Stimulated activated CD4-positive, alpha-beta T cell treated with anti-CD3 and anti-CD28 coated beads, Interleukin-4, amount 100 ng/mL, for 24 hours (primary cell): ENCODE results near the gene CMIP.
A peak's percentile ranks its signal among the peaks of the same experiment; 100 is the strongest.

Experiments used
- DNase-seq: peaks from one replicate; pipeline ENCODE4 v3.0.0-alpha.2; 2020

The CMIP gene

DNA sequence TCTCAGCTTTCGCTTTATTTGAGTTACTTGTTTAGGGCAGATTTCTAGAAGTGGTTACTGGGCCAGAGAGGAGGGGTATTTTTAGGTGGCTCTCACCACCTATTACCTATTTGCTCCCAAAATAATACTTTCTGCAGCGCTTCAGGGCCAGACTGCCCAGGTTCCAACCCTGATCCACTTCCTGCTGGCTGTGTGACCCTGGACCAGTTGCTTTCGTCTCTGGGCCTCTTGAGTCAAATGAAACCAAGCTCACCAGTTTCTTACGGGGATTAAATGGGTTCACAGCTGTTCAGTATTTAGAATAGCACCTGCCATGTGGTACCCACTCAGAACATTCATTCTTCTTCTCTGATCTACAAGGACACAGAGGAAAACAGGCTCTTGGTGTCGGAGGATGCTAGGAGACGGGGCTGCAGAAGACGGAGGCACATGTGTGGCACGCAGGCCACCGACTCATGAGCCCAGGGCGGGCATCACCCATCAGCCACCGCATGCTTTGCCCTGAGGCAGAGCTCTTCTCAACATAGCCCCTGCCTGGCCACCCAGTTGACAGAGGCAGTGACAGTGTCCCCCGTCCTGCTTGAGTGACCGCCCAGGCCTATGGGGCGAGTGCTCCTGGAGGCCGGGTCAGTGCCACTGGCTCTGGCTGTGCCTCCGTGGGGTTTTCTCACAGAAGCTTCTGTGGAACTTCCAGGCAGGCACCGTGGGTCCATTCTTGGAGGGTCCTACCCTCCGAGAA lies 185.5 kb downstream of the CMIP start:
- DNase-seq, result no peak

DNA sequence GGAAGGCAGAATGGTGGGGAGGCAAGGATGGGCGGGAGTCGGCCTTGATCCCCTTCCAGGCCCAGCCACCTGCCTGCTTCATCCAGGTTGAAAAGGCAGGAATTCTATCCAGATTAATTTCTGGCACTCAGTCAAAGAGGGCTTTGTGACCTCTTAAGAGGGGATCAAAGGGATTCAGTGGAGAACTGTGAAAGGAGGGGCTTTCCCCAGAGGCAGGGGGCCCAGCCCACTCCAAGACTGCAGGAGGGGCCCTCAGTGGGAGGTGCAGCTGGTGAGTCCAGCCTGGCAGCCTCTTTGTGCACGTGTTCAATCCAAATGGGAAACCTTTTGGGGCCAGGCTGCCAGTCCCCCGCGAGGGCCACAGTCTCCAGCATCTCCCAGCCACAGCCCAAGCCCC lies 186.0 kb downstream of the CMIP start:
- DNase-seq, result no peak

DNA sequence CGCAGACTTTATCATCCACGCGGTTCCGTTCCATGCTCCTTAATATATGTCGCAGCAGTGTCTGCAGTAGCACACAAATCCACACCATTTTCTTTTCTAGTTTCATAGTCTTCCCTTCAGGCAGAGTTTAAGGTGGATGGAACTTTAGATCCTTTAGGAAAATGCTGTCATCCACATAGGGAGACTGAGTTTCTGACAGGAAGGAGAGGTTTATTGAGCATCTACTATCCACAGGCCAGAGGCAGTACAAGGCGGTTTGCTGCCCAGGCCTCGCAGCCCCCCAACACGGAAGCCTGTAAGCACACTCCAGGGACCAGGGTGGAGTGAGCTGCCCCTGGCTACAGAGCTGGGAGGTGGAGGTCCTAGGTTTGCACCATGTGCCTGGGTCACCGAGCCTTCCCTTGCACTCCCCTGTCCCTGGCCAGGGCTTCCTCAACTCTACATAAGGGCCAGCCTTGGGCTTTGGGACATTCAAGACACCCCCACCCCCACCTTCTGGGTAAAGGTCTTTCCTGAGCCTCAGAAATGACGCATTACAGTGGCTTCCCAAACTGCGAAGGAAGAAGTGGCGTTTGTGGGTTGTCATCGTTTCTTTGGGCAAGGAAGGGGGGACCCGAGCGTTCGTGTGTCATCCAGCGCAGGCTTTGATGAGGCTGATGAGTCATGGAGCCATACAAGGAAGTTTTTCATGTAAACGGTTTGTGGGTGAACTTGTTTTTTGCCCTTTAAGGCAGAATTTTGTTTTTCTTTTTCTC lies 188.0 kb downstream of the CMIP start:
- peak; percentile 85 for DNase-seq

DNA sequence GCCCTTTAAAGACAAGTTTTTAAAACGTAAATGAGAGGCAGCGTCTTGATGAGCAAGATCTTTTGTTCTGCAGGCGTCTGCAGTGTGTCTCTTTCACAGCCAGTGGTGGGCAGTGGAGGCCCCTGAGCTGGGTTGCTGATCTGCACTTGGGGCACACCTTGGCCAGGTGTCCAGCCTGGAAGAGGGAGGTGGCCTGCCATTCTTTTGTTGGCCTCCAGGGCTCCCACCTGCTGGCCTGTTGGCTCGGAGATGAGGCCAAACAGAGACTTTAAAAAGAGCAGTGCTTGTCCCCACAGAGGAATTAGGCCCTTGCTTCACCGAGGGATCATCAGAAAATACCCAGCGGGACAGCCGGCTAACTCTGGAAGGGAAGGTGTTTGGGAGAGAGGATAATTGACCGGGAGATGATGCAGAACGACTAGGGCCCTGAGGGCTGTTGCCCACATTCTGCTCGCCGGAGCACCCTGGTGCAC lies 188.6 kb downstream of the CMIP start:
- no peak for DNase-seq

DNA sequence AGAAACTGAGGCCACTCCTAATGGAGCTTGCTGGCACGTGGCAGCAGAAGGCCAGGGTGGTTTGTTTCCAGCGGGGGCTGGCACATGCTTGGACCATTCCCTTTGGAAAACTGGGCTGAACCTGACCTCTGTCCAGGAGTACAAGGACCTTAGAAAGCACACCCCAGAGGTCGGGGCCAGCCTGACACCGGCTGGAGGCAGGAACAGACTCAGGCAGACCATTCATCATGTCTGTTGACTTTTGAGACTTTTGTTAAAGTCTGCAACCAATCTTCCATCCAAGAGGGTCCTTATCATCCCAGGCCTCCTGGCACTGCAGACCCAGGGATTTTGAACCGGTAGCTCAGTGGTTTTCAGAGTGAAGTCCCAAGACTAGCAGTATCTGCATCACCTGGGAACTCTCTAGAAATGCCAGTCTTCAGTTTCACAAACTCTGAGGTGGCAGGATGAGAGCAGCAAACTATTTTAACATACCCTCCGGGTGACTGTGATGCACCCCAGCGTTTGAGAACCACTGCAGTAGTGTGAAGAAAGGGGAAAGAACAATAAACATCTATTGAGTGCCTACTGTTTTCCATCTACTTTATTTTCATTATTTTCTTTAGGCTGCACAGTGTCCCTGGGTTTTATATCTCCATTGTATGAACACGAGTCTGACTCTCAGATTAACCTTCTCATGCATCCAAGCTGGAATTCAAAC lies 189.2 kb downstream of the CMIP start:
- no peak for DNase-seq

DNA sequence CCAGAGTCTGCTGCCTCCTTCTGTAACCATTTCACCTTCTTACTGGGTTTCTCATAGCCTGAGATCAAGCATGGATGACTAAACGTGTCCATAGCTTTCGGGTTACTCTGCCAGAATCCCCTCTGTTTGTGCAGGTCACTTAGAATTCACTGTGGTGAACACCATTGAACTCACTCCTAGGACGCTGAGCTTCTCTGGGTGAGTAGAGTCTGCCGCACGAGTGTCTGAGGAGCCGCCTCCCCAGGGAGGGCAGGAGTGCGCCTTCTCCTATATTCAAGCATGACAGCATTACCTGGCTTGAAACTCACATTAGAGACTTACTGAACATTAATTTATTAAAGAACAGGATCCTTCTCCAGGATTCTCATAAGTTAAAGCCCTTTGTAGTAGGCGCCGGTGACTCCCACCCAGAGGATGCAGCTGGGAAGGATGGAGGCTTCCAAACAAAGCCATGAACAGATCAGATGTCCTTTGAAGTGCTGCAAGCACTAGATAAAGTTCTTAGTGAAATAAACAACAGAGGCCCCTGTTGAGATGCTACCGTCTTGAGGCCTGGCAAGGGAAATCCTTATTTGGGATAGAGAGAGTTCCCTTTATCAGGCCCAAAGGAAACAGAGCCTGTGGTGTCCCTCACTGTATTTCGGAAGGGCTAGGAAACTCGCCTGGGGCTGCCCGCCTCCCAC lies 189.9 kb downstream of the CMIP start:
- no peak for DNase-seq

DNA sequence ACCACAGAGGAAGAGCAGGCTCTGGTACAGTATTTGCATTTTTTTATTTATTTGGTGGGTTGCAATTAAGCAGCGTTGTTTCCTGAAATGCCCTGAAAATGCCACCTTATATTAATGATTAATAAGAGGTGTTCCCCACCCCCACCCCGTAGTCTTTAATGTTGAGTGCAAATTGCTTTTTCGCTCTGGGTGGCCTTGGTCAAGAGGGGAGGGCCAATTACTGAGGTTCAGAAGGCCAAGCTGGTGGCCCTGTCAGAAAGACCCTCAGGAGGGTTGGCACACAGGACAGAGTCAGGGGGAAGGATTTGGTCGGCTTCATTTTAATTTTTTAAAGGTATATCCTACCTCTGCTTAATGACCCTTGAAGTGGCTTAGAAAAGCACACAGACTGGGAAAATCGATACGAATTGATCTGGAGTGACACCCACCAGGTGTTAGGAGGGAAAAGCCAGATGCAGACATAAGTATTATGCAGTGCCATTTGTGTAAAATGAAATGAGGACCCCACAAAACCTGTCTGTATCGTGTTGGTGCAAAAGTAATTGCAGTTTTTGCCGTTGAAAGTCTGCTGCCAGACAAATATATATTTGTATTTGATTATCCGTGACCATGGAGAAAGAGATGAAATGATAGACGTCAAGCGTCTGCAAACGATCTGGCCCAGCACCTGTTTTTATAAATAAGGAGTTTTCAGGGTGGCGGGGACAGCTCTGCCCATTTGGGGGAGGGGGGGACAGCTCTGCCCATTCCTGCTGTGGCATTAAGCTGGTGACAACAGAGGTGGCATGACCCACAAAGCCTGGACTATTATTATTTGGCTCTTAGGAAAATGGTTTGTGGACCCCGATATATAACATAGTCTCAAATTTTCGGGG lies 190.7 kb downstream of the CMIP start:
- DNase-seq, result no peak

DNA sequence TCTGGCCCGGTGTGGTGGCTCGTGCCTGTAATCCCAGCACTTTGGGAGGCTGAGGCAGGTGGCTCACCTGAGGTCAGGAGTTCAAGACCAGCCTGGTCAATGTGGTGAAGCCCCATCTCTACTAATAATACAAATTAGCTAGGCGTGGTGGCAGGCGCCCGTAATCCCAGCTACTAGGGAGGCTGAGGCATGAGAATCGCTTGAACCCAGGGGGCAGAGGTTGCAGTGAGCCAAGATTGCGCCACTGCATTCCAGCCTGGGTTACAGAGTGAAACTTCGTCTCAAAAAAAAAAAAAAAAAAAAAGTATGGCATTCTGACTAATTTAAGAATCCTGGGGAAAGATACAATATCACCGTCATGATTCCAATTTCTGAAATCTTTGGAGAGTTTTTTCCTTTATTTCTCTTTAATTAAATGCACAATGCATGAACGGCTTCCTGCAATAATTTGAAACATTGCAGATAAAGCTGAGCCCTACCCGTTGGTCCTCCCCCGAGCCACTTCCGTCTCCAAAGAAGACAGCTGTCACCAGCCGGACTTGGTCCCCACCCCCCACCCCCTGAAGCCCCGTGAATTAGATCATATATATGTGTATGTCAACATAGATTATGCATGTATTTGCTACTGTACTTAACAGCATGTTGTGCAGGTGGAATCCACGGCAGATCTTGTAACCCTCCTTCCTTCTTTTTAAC lies 191.8 kb downstream of the CMIP start:
- no peak for DNase-seq

DNA sequence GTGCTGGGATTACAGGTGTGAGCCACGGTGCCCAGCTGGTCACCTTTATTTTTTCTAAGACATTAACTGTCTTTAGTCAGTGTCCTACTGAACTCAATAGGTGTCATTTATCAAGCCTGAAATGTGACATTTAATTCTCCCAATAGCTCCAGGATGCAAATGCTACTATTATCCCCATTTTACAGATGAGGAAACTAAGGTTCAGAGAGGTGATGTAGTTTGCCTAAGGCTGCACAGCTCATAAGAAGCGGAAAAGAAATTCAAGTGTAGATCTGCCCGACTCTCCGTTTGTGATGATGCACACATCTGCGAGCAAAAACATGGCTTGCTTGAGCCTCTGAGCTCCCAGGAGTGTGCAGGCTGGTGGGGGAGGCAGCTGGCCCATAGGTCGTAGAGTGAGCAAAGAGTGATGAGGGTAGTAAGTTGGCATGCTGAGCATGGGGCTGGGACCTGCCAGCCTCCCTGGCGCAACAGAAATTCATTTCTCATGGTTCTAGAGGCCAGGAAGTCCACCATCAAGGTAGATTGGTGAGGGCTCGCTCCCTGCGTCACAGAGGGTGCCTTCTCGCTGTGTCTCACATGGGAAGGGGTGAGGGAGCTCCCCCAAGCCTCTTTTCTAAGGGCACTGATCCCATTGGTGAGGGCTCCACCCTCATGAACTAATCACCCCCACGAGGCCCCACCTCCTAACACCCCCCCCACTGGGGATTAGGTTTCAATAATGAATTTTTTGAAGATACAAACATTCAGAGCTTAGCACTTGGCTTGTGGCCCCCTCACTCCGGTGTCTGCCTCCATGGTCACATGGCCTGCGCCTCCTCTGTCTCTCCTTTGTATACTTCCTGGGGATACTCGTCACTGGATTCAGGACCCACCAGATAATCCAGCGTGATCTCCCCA lies 193.0 kb downstream of the CMIP start:
- DNase-seq, result no peak

DNA sequence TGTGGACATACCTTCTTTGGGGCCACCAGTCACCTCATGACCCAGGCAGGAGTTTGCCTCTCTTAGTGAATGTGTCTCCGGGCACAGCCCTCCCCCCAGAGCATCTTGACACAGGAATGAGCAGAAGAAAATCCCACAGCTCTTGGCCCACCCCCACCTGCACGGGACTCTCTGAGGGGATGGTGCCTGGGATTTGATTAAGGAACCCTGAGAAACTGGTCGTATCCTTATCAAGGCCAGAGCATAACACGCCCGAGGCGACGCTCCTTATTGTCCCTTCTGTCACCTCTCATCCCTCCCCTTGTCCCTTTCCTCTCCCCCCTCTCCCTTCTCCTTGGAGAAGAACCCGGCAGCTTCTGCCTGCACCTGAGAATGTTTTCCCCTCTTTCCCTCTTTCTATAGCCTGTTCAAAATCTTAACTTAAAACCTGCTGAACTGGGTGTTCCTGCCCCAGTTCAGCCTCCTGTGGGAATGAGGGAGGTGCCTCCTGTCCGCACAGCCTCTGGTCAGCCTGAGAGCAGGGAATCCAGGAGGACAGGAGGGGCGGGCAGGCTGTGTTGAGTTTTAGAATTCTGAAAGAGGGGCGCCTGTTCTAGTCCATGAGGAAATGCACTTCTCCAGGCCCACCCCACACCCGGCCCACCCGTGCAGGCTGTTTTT lies 193.8 kb downstream of the CMIP start:
- DNase-seq, result no peak

DNA sequence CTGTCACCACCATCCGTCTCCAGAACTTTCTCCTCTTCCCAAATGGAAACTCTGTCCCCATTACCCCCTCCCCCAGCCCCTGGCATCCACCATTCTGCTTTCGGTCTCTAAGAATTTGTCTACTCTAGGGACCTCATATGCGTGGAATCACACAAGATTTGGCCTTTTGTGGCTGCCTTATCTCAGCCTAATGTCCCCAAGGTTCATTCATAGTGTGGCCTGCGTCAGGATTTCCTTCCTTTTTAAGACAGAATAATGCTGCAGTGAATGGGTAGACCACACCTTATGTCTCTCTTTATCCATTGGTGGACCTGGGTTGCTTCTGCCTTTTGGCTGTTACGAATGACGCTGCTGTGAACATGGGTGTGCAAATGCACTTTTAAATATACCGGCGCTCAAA lies 194.7 kb downstream of the CMIP start:
- no peak for DNase-seq

DNA sequence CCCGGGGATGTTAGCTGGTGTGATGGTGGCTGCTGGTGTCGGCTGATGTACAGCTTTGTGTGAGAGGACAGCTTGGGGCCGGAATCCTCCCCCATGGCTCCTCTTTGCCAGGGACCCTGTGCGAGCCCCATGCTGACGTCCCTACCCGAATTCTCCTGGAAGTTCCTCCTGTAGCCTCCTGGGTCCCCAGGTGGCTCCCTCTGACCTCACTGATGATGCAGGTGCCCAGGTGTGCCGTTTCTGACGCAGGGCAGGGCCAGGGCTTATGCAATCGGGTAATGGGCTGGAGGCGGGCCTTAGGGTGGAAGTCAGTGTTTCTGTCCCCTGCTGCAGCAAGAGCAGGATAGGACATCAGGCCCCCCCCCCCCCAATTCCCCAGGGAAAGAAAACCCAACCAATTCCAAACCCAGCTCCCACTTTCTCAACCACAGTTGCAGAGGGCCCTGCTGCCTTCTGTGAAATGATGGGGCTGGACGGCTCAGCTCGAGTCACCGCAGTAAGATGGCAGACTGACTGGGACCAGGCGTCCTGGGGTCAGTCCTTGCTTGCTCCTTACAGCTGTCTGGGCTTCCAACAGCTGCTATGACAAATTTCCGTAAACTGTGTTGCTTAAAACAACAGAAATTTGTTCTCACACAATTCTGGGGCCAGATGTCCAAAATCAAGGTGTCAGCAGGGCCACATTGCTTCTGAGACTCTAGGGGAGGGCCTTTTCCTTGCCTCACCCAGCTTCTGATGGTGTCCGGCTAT lies 195.5 kb downstream of the CMIP start:
- no peak for DNase-seq

DNA sequence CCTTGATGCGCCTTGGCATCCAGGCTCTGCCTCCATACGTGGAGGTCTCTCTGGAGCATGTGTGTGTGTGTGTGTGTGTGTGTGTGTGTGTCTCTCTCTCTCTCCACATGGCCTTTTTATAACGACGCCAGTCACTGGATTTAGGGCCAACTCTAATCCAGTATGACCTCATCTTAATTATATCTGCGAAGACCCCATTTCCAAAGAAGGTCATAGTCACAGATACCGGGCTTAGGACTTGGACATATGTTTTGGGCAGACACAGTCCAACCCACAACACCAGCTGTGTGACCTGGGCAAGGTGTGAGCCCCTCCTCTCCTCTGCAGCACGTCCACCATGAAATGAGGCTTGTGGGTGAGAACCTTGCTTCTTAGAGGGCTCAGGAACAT lies 196.1 kb downstream of the CMIP start:
- DNase-seq, result no peak

DNA sequence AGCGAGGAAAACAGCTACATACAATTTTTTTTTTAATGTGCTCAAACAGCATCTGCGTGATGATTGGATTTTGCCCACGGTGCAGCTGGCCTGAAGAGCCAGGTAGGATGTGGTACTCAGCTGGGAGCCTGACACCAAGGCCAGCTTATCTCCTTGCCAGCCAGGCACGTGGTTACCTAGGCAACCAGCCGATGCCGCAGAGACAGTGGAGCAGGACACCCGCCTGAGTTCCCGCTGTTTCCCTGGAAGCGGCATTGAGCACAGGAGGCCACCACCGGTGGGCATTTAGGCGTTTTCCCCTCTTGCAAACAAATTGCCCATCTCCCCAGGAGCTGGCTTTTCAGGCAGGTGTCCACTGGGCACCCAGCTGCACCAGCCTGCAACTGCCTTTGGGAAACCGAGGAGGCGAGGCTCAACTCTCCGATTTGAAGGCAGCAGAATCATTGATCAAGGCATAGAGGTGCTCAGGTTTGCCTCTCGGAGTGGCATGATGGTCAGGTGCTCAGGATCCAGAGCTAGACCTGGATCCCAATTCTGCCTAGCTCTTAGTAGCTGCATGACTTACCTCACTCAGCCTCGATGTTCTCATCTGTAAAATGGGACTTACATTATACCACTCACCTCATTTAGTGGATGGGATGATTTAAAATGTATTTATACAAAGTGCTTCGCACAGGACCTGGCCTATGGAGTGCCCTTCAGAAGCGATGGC lies 196.9 kb downstream of the CMIP start:
- no peak for DNase-seq

DNA sequence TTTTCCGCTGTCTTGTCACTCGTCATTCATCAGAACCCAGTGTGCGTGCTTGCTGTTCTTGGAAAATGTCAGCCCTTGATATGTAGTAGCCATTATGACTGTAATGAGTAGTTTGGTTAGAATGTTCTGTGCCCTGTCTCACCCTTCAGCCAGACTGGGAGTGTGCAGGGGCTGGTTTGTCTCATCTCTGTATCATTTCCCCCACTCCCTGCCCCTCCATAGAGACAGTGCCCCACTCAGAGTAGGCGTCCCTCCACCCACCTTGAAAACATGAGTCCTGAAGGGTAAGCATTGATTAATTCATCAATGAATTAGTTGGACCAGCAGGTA lies 197.5 kb downstream of the CMIP start:
- no peak for DNase-seq

DNA sequence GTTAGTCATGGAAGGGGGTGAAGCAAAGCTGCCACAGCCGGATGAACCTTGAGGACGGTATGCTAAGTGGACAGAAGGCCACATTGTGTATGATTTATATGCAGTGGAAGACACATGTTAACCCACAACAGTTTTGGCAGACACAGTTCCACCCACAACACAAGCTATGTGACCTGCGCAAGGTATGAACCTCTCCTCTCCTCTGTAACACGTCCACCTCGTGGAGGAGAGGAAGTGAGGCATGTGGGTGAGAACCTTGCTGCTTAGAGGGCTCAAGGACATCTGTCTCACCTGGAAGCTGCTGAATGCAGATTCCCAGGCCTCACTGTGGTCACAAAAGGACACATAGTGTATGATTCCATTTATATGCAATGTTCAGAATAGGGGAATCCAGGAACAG lies 198.3 kb downstream of the CMIP start:
- DNase-seq, result no peak

DNA sequence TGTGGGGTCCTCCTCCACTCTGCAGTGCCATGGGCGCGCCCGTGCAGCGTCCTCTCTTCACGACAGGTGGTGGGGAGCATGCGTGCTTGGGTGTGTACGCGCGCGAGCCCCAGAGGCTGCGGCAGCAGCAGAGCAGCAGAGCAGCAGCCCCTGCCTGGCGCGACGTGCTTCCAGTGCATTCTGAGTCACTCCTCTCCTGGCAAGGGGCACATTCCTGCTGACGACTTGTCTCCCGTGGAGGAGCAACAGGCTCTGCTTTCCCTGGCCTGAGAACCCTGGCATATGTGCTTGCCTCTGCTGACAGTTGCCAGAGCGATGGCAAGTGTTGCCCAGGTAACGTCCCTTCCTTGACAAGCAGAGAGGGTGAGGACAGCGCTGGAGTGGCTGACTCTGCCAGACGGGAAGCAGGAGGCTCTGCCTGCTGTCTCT lies 200.7 kb downstream of the CMIP start:
- no peak for DNase-seq

DNA sequence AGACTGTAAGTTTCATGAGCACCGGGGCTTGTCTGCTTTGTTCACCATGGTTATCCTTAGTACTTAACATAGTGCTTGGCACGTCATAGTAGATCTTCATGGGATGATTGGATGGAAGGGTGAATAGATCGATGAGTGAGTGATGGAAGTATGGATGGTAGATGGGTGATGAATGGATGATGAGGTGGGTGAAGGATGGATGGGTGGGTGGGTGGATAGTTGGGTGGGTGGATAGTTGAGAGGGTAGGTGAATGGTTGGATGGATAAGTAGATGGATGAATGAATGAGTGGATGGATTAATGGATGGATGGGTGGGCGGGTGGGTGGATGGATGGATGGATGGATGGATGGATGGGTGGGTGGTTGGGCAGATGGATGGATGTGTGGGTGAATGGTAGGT lies 201.3 kb downstream of the CMIP start:
- no peak for DNase-seq

DNA sequence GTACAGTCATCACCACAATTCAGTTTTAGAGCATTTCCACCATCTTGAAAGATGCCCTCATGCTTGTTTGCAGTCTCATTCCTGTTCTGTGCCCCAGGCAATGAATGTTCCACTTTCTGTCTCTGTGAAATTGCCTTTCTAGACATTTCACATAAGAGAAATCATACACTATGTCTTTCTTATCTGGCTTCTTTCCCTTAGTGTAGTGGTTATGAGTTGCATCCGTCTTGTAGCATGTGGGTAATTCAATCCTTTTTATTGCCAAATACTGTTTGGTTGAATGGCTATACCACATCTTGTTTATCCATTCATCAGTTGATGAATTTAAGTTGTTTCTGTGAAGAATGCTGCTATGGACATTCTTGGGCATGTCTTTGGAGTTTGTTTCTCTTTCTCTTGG lies 202.0 kb downstream of the CMIP start:
- DNase-seq, result no peak
